ENCODE measurements around the gene EWSR1. TPM values are rescaled to one million over a fixed set of nuclear protein-coding genes. Genes with fewer than 3 reads are reported as not detected.
"Not testable (repeated sequence)": the region's sequence is repeated elsewhere in the genome, so short reads cannot be mapped to it uniquely, and the experiment has no call there.

Gene EWSR1
- total RNA-seq, 2 experiments from 2014 or later, result 284 to 302 TPM

DNA sequence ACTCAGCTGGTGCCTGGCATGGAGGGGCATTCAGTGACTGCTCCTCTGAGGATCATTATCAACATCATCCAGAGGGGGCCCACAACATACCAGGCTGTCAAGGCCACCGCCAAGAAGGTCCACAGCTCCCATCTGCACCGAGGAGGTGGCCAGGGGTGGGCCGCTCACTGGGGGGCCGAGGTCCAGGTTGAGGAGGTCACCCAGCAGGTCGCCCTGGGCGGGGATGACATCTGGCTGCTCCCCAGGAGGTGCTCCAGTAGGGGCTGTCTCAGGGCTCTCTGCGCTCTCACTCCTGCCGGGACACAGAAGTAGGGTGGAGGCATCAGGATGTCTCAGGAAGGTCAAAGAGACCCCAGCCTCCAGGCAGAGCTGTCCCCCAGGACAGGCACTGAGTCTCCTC lies 72.5 kb downstream of the EWSR1 start:
- no peak overlapping the region for H3K27ac Mint-ChIP-seq
- H3K27me3 Mint-ChIP-seq, result no peaks in the 10 kb centered on the region
- H3K4me1 Mint-ChIP-seq, result no peaks in the 10 kb centered on the region
- DNase-seq (no peak), ATAC-seq (ENCODE audit: low read depth) (no peak)
- POLR2A ChIA-PET, result no interaction called here
- peaks cover 12% of the 10 kb centered on the region for H3K36me3 Mint-ChIP-seq
- H3K9me3 Mint-ChIP-seq, result no peaks in the 10 kb centered on the region
- H3K4me3 Mint-ChIP-seq, result no peak overlapping the region

DNA sequence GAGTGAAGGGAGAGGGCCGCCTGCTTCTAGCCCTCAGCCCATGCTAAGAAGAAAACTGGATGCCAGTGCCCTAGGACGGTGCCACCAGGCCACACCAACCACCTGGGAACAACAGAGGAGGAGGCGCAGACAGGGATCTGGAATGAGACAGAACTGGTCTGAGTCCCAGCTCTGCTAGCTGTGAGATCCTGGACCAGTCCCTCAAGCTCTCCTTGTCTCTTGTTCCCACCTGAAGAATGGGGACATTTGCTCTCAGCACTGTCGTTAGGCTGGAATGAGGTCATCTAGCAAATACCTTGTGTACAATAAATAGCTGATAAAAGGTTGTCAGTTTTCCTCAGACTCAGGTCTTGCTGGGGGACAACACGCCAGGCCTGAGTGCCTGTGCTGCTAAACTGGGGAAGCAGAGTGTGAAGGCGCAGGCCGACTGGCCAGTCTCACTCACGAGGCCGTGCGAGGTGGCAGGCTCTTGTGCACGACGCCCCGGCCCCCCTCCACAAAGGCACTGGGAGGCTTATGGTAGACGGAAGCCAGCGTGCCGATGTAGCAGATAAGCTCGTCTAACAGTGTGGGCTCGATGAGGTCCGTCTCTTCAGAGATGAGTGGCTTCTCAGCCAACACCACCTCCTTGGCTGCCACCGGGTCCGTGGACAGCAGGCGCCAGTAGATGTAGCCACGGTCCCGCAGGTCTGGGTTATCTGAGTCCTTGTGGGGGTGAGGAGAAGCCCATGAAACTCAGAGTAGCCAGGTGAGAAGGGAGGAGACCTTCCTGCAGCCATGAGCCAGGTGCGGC lies 73.2 kb downstream of the EWSR1 start:
- H3K4me3 Mint-ChIP-seq, result no peak overlapping the region
- ATAC-seq (ENCODE audit: low read depth), result no peak
- H3K27ac Mint-ChIP-seq, result no peak overlapping the region
- H3K27me3 Mint-ChIP-seq, result no peaks in the 10 kb centered on the region
- H3K4me1 Mint-ChIP-seq, result no peaks in the 10 kb centered on the region
- no peak for DNase-seq
- POLR2A ChIA-PET, result no interaction called here
- H3K9me3 Mint-ChIP-seq, result no peaks in the 10 kb centered on the region
- H3K36me3 Mint-ChIP-seq, result peaks cover 9% of the 10 kb centered on the region

DNA sequence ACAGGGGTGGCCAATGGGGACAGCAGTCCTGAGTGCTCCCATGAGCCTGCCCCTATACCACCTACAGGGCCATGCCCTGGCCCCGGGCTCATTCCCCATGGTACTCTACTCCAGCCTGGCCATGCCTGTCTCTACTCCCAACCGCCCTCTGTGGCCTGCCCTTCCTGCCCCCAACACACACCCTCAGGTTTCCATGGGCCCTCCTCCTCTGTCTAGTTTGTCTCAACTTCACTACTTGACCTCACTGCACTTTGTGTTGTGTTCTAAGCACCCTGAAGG lies 73.7 kb downstream of the EWSR1 start:
- Mint-ChIP-seq H3K27me3 (no peaks in the 10 kb centered on the region), H3K9me3 (no peaks in the 10 kb centered on the region), H3K27ac (no peak overlapping the region), H3K4me1 (peaks cover 1% of the 10 kb centered on the region), H3K36me3 (peaks cover 9% of the 10 kb centered on the region), H3K4me3 (no peak overlapping the region)
- POLR2A ChIA-PET, result no interaction called here
- no peak for DNase-seq
- no peak for ATAC-seq (ENCODE audit: low read depth)

DNA sequence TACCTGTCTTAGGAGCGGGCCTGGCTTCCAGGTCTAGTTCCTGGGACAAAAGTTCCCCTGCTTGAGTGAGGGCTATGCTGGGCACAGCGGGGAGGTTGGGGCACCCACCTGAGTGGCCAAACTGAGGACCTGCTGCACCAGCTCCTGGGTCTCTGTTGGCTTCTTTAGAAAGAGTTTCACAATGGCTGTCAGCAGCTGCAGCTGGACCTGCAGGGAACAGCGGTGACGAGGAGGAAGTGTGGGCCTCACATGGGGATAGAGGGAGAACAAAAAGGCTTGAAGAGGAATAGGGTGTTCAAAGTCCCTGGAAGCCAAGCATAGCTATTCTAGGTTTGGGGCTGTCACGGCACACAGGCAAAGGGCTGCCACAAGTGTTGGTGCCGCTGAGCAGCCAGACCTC lies 74.1 kb downstream of the EWSR1 start:
- Mint-ChIP-seq H3K4me3 (no peak overlapping the region), H3K36me3 (peaks cover 9% of the 10 kb centered on the region), H3K27ac (no peak overlapping the region), H3K9me3 (no peaks in the 10 kb centered on the region), H3K27me3 (no peaks in the 10 kb centered on the region), H3K4me1 (peaks cover 1% of the 10 kb centered on the region)
- POLR2A ChIA-PET, result no interaction called here
- ATAC-seq (ENCODE audit: low read depth) (no peak), DNase-seq (no peak)

DNA sequence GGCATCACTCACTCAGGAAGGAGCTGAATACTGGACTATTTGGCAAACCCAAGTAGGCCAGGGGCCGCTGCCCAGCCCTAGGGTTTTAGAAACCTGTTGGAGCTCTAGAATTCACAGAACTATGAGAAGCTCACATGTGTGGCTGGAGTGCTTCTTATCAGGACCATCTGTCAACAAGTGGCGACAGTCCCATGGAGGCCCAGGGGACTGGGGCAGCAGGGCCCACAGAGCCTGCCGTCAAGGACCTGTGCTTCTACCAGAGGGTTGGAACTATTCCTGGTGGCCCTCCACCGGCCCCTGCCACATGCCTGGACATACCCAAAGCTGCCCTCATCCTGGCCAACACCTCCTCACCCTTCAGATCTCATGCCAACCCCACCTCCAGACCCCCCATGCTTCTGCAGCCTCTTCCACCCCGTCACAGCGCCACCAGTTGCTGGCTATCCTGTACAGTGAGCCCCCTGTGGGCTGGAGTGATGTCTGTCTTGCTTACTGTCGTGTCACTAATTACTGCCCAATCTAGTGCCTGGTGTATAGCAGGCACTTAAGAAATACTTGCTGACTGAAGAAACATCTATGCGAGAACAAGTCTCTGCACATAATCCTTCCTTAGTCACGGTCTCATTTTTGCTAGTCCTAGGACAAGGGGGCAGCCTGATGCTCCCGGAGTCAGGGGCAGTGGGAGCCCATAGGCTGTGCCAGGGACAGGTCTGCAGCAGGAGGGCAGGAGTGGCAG lies 74.7 kb downstream of the EWSR1 start:
- no peak for ATAC-seq (ENCODE audit: low read depth)
- H3K4me1 Mint-ChIP-seq, result peaks cover 1% of the 10 kb centered on the region
- DNase-seq, result no peak
- no peak overlapping the region for H3K4me3 Mint-ChIP-seq
- H3K9me3 Mint-ChIP-seq, result no peaks in the 10 kb centered on the region
- POLR2A ChIA-PET, result no interaction called here
- no peaks in the 10 kb centered on the region for H3K27me3 Mint-ChIP-seq
- H3K36me3 Mint-ChIP-seq, result peaks cover 9% of the 10 kb centered on the region
- H3K27ac Mint-ChIP-seq, result peak overlapping the region; percentile 54

DNA sequence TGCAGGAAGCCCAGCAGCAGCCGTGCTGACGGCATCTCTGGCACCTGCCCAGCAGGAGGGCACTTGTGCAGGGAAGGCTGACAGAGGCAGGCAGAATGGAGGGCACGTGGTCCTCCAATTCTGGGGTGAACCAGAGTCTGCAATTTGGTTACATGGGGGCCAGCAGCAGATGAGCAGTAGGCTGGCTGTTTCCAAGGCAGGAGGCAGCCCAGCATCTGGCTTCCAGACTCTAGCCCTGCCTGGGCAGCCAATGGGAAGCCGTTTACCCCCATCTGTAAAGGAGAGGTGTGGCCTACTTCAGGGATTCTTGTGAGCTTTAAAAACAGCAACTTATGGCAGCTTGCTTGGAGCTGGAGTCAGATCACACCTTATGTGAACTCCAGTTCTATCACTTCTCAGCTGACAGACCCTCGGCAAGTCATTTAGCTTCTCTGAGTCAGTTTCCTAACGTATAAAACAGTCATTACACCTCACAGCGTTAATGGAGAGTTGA lies 75.3 kb downstream of the EWSR1 start:
- H3K4me1 Mint-ChIP-seq, result peaks cover 1% of the 10 kb centered on the region
- no peaks in the 10 kb centered on the region for H3K27me3 Mint-ChIP-seq
- POLR2A ChIA-PET, result no interaction called here
- H3K27ac Mint-ChIP-seq, result no peak overlapping the region
- DNase-seq, result no peak
- peaks cover 9% of the 10 kb centered on the region for H3K36me3 Mint-ChIP-seq
- ATAC-seq (ENCODE audit: low read depth), result no peak
- H3K9me3 Mint-ChIP-seq, result no peaks in the 10 kb centered on the region
- H3K4me3 Mint-ChIP-seq, result no peak overlapping the region

DNA sequence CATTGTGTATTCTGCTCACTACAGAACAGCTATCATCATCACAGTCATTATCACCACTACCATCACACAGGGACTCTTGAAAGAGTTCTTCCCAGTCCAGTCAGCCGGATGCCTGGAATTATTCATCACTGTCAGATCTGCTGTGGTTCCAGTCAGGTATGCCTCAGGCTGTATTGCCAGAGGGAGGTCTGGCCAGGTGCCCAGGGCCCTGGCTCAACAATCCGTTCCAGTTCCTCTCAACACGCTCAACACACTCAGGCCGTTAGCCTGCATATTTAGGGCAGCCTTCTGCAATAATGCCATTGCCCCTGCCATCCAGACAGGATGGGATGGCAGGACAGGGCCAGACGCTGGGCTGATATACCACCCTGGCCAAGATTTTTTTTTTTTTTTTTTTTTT lies 76.1 kb downstream of the EWSR1 start:
- Mint-ChIP-seq H3K27me3 (no peaks in the 10 kb centered on the region), H3K27ac (no peak overlapping the region), H3K4me1 (peaks cover 1% of the 10 kb centered on the region), H3K4me3 (no peak overlapping the region), H3K9me3 (no peaks in the 10 kb centered on the region), H3K36me3 (peaks cover 12% of the 10 kb centered on the region)
- POLR2A ChIA-PET, result no interaction called here
- ATAC-seq (ENCODE audit: low read depth), result no peak
- no peak for DNase-seq

DNA sequence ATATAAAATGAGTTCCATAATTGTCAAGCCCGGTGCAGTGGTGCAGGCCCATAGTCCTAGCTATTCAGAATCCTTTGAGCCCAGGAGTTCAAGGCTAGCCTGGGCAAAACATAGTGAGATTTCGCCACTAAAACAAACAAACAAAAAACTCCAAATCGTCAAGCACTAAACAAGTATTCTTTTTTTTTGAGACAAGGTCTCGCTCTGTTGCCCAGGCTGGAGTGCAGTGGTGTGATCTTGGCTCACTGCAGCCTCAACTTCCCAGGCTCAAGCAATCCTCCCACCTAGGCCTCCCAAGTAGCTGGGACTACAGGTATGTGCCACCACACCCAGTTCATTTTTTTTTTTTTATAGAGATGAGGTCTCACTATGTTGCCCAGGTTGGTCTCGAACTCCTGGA lies 76.8 kb downstream of the EWSR1 start:
- H3K27me3 Mint-ChIP-seq; ATAC-seq (ENCODE audit: low read depth); H3K4me3 Mint-ChIP-seq; H3K27ac Mint-ChIP-seq; DNase-seq; POLR2A ChIA-PET; H3K4me1 Mint-ChIP-seq; H3K9me3 Mint-ChIP-seq: not testable (repeated sequence)
- peaks cover 13% of the 10 kb centered on the region for H3K36me3 Mint-ChIP-seq

DNA sequence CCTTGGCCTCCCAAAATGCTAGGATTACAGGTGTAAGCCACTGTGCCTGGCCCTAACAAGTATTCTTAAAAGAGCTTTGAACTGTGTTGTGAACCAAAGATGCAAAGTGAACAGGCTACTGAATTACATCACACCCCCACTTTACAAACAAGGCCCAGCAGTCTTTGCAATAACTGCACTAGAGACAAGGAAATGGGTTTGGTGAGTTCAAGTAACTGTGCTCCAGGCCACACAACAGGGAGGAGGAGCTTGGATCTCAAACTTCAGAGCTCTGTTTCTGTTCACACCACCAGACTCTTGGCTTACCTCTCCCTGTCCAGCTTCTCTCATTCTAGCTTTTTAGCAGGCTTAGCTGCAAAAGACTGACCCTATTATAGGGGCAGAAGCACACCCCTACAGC lies 77.9 kb downstream of the EWSR1 start:
- DNase-seq, result no peak
- H3K36me3 Mint-ChIP-seq, result peaks cover 13% of the 10 kb centered on the region
- no peak overlapping the region for H3K4me3 Mint-ChIP-seq
- H3K4me1 Mint-ChIP-seq, result peaks cover 1% of the 10 kb centered on the region
- no peaks in the 10 kb centered on the region for H3K9me3 Mint-ChIP-seq
- no peak overlapping the region for H3K27ac Mint-ChIP-seq
- POLR2A ChIA-PET, result no interaction called here
- H3K27me3 Mint-ChIP-seq, result no peaks in the 10 kb centered on the region
- ATAC-seq (ENCODE audit: low read depth), result no peak

DNA sequence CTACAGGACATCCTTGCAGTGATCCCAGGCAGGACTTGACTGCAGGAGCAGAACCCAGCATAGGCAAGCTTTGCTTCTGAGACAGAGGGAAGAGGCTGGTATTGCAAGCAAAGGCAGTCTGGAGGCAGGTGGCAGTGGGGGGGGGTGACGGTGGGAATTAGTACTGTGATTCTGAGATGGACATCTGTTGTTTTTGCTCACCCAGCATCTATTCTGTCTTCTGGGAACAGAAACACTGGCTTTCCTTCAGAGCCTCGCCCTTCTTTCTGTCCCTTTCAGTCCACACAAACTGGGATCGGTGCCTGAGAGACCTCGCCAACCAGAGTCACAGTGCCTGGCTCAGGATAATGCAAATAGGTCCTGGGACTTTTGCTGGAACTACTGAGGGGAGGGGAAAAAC lies 78.6 kb downstream of the EWSR1 start:
- no peak overlapping the region for H3K4me3 Mint-ChIP-seq
- no peaks in the 10 kb centered on the region for H3K9me3 Mint-ChIP-seq
- no peak overlapping the region for H3K27ac Mint-ChIP-seq
- no peak for ATAC-seq (ENCODE audit: low read depth)
- no peak for DNase-seq
- no peaks in the 10 kb centered on the region for H3K27me3 Mint-ChIP-seq
- H3K36me3 Mint-ChIP-seq, result peaks cover 15% of the 10 kb centered on the region
- POLR2A ChIA-PET, result no interaction called here
- peaks cover 1% of the 10 kb centered on the region for H3K4me1 Mint-ChIP-seq

DNA sequence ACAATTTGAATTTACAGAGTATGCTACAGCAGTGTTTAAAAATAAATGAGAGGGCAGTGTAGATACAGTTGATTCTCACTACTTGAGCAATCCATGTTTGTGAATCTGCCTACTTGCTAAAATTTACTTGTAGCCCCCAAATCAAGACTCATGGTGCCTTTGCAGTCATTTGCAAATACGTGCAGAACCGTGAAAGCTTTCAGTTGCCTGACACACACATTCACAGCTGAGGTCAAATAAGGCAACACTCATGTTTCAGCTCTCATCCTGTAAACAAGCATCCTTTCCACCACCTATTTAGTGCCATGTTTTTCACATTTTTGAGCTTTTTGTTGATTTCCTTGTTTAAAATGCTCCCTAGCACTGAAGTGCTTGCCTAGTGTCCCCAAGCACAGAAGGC lies 80.0 kb downstream of the EWSR1 start:
- Mint-ChIP-seq H3K27me3 (no peaks in the 10 kb centered on the region), H3K4me1 (peaks cover 1% of the 10 kb centered on the region), H3K9me3 (no peaks in the 10 kb centered on the region), H3K4me3 (no peak overlapping the region), H3K27ac (no peak overlapping the region), H3K36me3 (peaks cover 17% of the 10 kb centered on the region)
- ATAC-seq (ENCODE audit: low read depth) (no peak), DNase-seq (no peak)
- POLR2A ChIA-PET, result no interaction called here

DNA sequence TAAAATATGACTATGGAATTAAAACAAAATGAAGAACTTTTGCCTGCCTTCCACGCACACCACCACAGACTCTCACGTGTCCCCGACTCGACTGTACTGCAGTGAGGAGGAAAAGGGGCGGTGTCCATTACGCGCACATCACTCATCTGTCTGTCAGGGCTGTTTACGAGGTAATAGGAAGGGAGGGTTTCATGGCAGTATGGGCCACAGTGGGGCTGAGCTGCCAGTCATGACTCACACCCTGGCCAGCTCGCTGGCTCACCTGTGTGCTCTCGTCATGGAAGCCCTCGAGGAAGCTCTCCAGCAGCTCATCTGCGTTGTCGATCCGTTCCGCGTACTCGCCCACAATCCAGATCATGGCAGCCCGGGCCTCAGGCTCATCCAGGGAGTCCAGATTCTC lies 80.9 kb downstream of the EWSR1 start:
- POLR2A ChIA-PET, result no interaction called here
- H3K4me1 Mint-ChIP-seq, result peaks cover 1% of the 10 kb centered on the region
- H3K36me3 Mint-ChIP-seq, result peaks cover 18% of the 10 kb centered on the region
- H3K4me3 Mint-ChIP-seq, result no peak overlapping the region
- no peak overlapping the region for H3K27ac Mint-ChIP-seq
- no peaks in the 10 kb centered on the region for H3K9me3 Mint-ChIP-seq
- ATAC-seq (ENCODE audit: low read depth), result no peak
- H3K27me3 Mint-ChIP-seq, result no peaks in the 10 kb centered on the region
- DNase-seq, result no peak

Measured in activated naive CD8-positive, alpha-beta T cell treated with anti-CD3 and anti-CD28 coated beads, Interleukin-2, amount 10 ng/mL, durations not matched to agents 7 days and 5 days (primary cell).